ENCODE results near the gene BMP8A.
A peak's percentile ranks its signal among the peaks of the same experiment; 100 is the strongest.
"Not testable (repeated sequence)": the region's sequence is repeated elsewhere in the genome, so short reads cannot be mapped to it uniquely, and the experiment has no call there.

BMP8A gene

GRCh38 chr1:39441797-39442196, 49.6 kb upstream of the BMP8A start:
- H3K4me3 ChIP-seq (ENCODE audit: low read depth, low read length): no peak overlapping the region
- POLR2A ChIA-PET: interaction anchor here (0.5 kb wide), 1 partner anchor 61 kb away, joined by 3 read pairs; no protein-coding TSS in a partner anchor
- H3K9me3 ChIP-seq (ENCODE audit: control insufficient read depth, insufficient read depth, low read depth, low read length): no peaks in the 10 kb centered on the region
- no peak overlapping the region for H3K27ac ChIP-seq (ENCODE audit: extremely low read depth, low read depth, low read length)
- peaks cover 60 to 92% of the 10 kb centered on the region in 2 experiments for H3K36me3 ChIP-seq (ENCODE audit: control insufficient read depth in 2 of 2, insufficient read depth in 1 of 2, low read length in 2 of 2)
- H3K4me1 ChIP-seq (ENCODE audit: control insufficient read depth, insufficient read depth, low read length): no peaks in the 10 kb centered on the region
- CTCF ChIA-PET: interaction anchor here (1.1 kb wide), 1 partner anchor 30 kb away, joined by 3 read pairs; no protein-coding TSS in a partner anchor
- no peak for TF ChIP-seq YY1 (tag by site-specific recombination; IDR thresholded peaks at IDR 0.05)
- no peak for TF ChIP-seq KLF16 (tag by site-specific recombination; IDR thresholded peaks at IDR 0.05)
- no peak for TF ChIP-seq ZNF394 (tag by site-specific recombination; IDR thresholded peaks at IDR 0.05; ENCODE audit: borderline replicate concordance)
- TF ChIP-seq ZSCAN16 (tag by site-specific recombination; IDR thresholded peaks at IDR 0.05): no peak
- TF ChIP-seq ZNF514 (tag by site-specific recombination; IDR thresholded peaks at IDR 0.05): no peak
- TF ChIP-seq ZNF404 (tag by site-specific recombination; IDR thresholded peaks at IDR 0.05): no peak
- no peak for TF ChIP-seq ZNF768 (tag by site-specific recombination; IDR thresholded peaks at IDR 0.05)
- TF ChIP-seq SP3 (tag by site-specific recombination; IDR thresholded peaks at IDR 0.05): no peak
- TF ChIP-seq IKZF3 (tag by site-specific recombination; IDR thresholded peaks at IDR 0.05): no peak
- no peak for TF ChIP-seq ZNF184 (tag by site-specific recombination; IDR thresholded peaks at IDR 0.05)
- no peak for TF ChIP-seq ZNF555 (tag by site-specific recombination; conservative IDR thresholded peaks at IDR 0.05)
- TF ChIP-seq AEBP2 (tag by site-specific recombination; IDR thresholded peaks at IDR 0.05; ENCODE audit: borderline replicate concordance): no peak
- no peak for TF ChIP-seq ZNF223 (tag by site-specific recombination; IDR thresholded peaks at IDR 0.05)
- TF ChIP-seq ZNF121 (tag by site-specific recombination; IDR thresholded peaks at IDR 0.05): no peak
- no peak for TF ChIP-seq PRDM1 (tag by site-specific recombination; IDR thresholded peaks at IDR 0.05)
- no peak for TF ChIP-seq ZBTB17 (tag by site-specific recombination; IDR thresholded peaks at IDR 0.05)

- no peak overlapping the region for H3K27ac ChIP-seq (ENCODE audit: extremely low read depth, low read depth, low read length)
- POLR2A ChIA-PET: no interaction called here
- H3K4me3 ChIP-seq (ENCODE audit: low read depth, low read length): no peak overlapping the region
- H3K9me3 ChIP-seq (ENCODE audit: control insufficient read depth, insufficient read depth, low read depth, low read length): no peaks in the 10 kb centered on the region
- H3K36me3 ChIP-seq (ENCODE audit: control insufficient read depth in 2 of 2, insufficient read depth in 1 of 2, low read length in 2 of 2): peaks cover 59 to 94% of the 10 kb centered on the region in 2 experiments
- no peaks in the 10 kb centered on the region for H3K4me1 ChIP-seq (ENCODE audit: control insufficient read depth, insufficient read depth, low read length)
- CTCF ChIA-PET: no interaction called here
- peak; percentile 87 for TF ChIP-seq ZNF121 (tag by site-specific recombination; IDR thresholded peaks at IDR 0.05)
- TF ChIP-seq ZNF24 (tag by site-specific recombination; IDR thresholded peaks at IDR 0.05): no peak
- TF ChIP-seq HOXC10 (CRISPR knock-in tag; IDR thresholded peaks at IDR 0.05): no peak
- TF ChIP-seq YY2 (tag by site-specific recombination; IDR thresholded peaks at IDR 0.05): no peak
- TF ChIP-seq BCL11A (tag by site-specific recombination; IDR thresholded peaks at IDR 0.05; ENCODE audit: low read depth): no peak
- TF ChIP-seq ZNF529 (tag by site-specific recombination; IDR thresholded peaks at IDR 0.05; ENCODE audit: insufficient replicate concordance): no peak
- no peak for TF ChIP-seq ZNF391 (tag by site-specific recombination; IDR thresholded peaks at IDR 0.05; ENCODE audit: borderline replicate concordance, low read depth)
Measured at GRCh38 chr1:39445573-39445972, 45.9 kb upstream of the BMP8A start.

GRCh38 chr1:39446986-39447567, 44.4 kb upstream of the BMP8A start:
- ChIA-PET CTCF (interaction anchor here (1.1 kb wide), 1 partner anchor 206 kb away, joined by 3 read pairs; no protein-coding TSS in a partner anchor), POLR2A (no interaction called here)
- no peaks in the 10 kb centered on the region for H3K9me3 ChIP-seq (ENCODE audit: control insufficient read depth, insufficient read depth, low read depth, low read length)
- no peaks in the 10 kb centered on the region for H3K4me1 ChIP-seq (ENCODE audit: control insufficient read depth, insufficient read depth, low read length)
- H3K4me3 ChIP-seq (ENCODE audit: low read depth, low read length): no peak overlapping the region
- H3K36me3 ChIP-seq (ENCODE audit: control insufficient read depth in 2 of 2, insufficient read depth in 1 of 2, low read length in 2 of 2): peaks cover 51 to 93% of the 10 kb centered on the region in 2 experiments
- TF ChIP-seq GFI1B (tag by site-specific recombination; IDR thresholded peaks at IDR 0.05) (no peak), ZNF175 (tag by site-specific recombination; IDR thresholded peaks at IDR 0.05) (no peak), ZBTB1 (tag by site-specific recombination; IDR thresholded peaks at IDR 0.05) (no peak), MYNN (tag by site-specific recombination; IDR thresholded peaks at IDR 0.05; ENCODE audit: borderline replicate concordance) (no peak), REPIN1 (tag by site-specific recombination; IDR thresholded peaks at IDR 0.05; ENCODE audit: low read depth) (no peak), ZNF660 (tag by site-specific recombination; IDR thresholded peaks at IDR 0.05) (no peak), HOXC10 (CRISPR knock-in tag; IDR thresholded peaks at IDR 0.05) (no peak), SP7 (tag by site-specific recombination; IDR thresholded peaks at IDR 0.05) (no peak)
- H3K27ac ChIP-seq (ENCODE audit: extremely low read depth, low read depth, low read length): no peak overlapping the region

- H3K4me1 ChIP-seq (ENCODE audit: control insufficient read depth, insufficient read depth, low read length); H3K4me3 ChIP-seq (ENCODE audit: low read depth, low read length); H3K27ac ChIP-seq (ENCODE audit: extremely low read depth, low read depth, low read length); POLR2A ChIA-PET; H3K9me3 ChIP-seq (ENCODE audit: control insufficient read depth, insufficient read depth, low read depth, low read length): not testable (repeated sequence)
- CTCF ChIA-PET: interaction anchor here (0.6 kb wide), 1 partner anchor 154 kb away, joined by 3 read pairs; no protein-coding TSS in a partner anchor
- peaks cover 63 to 96% of the 10 kb centered on the region in 2 experiments for H3K36me3 ChIP-seq (ENCODE audit: control insufficient read depth in 2 of 2, insufficient read depth in 1 of 2, low read length in 2 of 2)
Measured at GRCh38 chr1:39450041-39450440, 41.4 kb upstream of the BMP8A start.

Measured in HEK293 (cell line).